ENCODE results near the gene TMEM129.

The TMEM129 gene

GRCh38 chr4:1745165-1745564 is 24.0 kb upstream of the TMEM129 start:
- no peak for DNase-seq (ENCODE audit: low read depth in 2 of 2, low spot score in 1 of 2)

GRCh38 chr4:1744552-1744951 is 23.4 kb upstream of the TMEM129 start:
- DNase-seq (ENCODE audit: low read depth in 2 of 2, low spot score in 1 of 2) = no peak

GRCh38 chr4:1743975-1744374 is 22.9 kb upstream of the TMEM129 start:
- DNase-seq (ENCODE audit: low read depth in 2 of 2, low spot score in 1 of 2) = no peak

GRCh38 chr4:1743551-1743950 is 22.4 kb upstream of the TMEM129 start:
- DNase-seq (ENCODE audit: low read depth in 2 of 2, low spot score in 1 of 2) = no peak

- DNase-seq (ENCODE audit: low read depth in 2 of 2, low spot score in 1 of 2) = no peak
Measured at GRCh38 chr4:1741208-1741607, 20.1 kb upstream of the TMEM129 start.

- DNase-seq (ENCODE audit: low read depth in 2 of 2, low spot score in 1 of 2) = no peak
Measured at GRCh38 chr4:1740021-1740545, 19.0 kb upstream of the TMEM129 start.

- DNase-seq (ENCODE audit: low read depth in 2 of 2, low spot score in 1 of 2) = no peak
Measured at GRCh38 chr4:1739358-1739757, 18.2 kb upstream of the TMEM129 start.

GRCh38 chr4:1738410-1738809 is 17.3 kb upstream of the TMEM129 start:
- no peak for DNase-seq (ENCODE audit: low read depth in 2 of 2, low spot score in 1 of 2)

- no peak for DNase-seq (ENCODE audit: low read depth in 2 of 2, low spot score in 1 of 2)
Measured at GRCh38 chr4:1737666-1738065, 16.5 kb upstream of the TMEM129 start.

GRCh38 chr4:1736812-1737211 is 15.7 kb upstream of the TMEM129 start:
- no peak for DNase-seq (ENCODE audit: low read depth in 2 of 2, low spot score in 1 of 2)

GRCh38 chr4:1735215-1735614 is 14.1 kb upstream of the TMEM129 start:
- DNase-seq (ENCODE audit: low read depth in 2 of 2, low spot score in 1 of 2) = no peak

GRCh38 chr4:1732911-1733310 is 11.8 kb upstream of the TMEM129 start:
- no peak for DNase-seq (ENCODE audit: low read depth in 2 of 2, low spot score in 1 of 2)

- no peak for DNase-seq (ENCODE audit: low read depth in 2 of 2, low spot score in 1 of 2)
Measured at GRCh38 chr4:1731180-1731579, 10.1 kb upstream of the TMEM129 start.

GRCh38 chr4:1730532-1731135 is 9.5 kb upstream of the TMEM129 start:
- DNase-seq (ENCODE audit: low read depth in 2 of 2, low spot score in 1 of 2) = no peak

GRCh38 chr4:1728061-1728980 is 7.2 kb upstream of the TMEM129 start:
- no peak for DNase-seq (ENCODE audit: low read depth in 2 of 2, low spot score in 1 of 2)

- DNase-seq (ENCODE audit: low read depth in 2 of 2, low spot score in 1 of 2) = no peak
Measured at GRCh38 chr4:1727117-1728031, 6.3 kb upstream of the TMEM129 start.

GRCh38 chr4:1726146-1726934 is 5.2 kb upstream of the TMEM129 start:
- DNase-seq (ENCODE audit: low read depth in 2 of 2, low spot score in 1 of 2) = peak; percentile 84 to 85

- no peak for DNase-seq (ENCODE audit: low read depth in 2 of 2, low spot score in 1 of 2)
Measured at GRCh38 chr4:1725521-1725920, 4.4 kb upstream of the TMEM129 start.

GRCh38 chr4:1723131-1723801 is 2.1 kb upstream of the TMEM129 start:
- DNase-seq (ENCODE audit: low read depth in 2 of 2, low spot score in 1 of 2) = no peak

- no peak for DNase-seq (ENCODE audit: low read depth in 2 of 2, low spot score in 1 of 2)
Measured at GRCh38 chr4:1722551-1723118, 1.5 kb upstream of the TMEM129 start.

All from stimulated activated CD8-positive, alpha-beta memory T cell treated with anti-CD3 and anti-CD28 coated beads, Interleukin-4, amount 100 ng/mL, for 1 hour (primary cell).